Hepatocyte (in vitro differentiated cells): ENCODE data around the gene SCART1. TPM values are rescaled to one million over a fixed set of nuclear protein-coding genes. Genes with fewer than 3 reads are reported as not detected.

Experiments
- DNase-seq: peaks from one replicate; pipeline ENCODE4 v3.0.0-alpha.2; 2016; ENCODE audit warnings: low spot score
- H2AFZ ChIP-seq: fragments of 200-600 bp; sonication (generic); 2 replicates; pipeline ENCODE4 v1.6.0; 2016; ENCODE audit warnings: antibody characterized with exemption, mild to moderate bottlenecking
- H3K27ac ChIP-seq: fragments of 200-600 bp; sonication (generic); 2 replicates; pipeline ENCODE4 v1.5.1; 2016; ENCODE audit warnings: mild to moderate bottlenecking
- H3K27me3 ChIP-seq: fragments of 200-600 bp; sonication (generic); 2 replicates; pipeline ENCODE4 v1.6.1; 2016
- H3K36me3 ChIP-seq: fragments of 200-600 bp; sonication (generic); replicated peaks from 2 replicates; pipeline ENCODE4 v1.5.1; 2016; ENCODE audit warnings: low read depth; ENCODE audit not compliant: insufficient read depth
- H3K4me1 ChIP-seq: fragments of 200-600 bp; sonication (generic); 2 replicates; pipeline ENCODE4 v1.5.1; 2016; ENCODE audit warnings: mild to moderate bottlenecking, moderate library complexity; ENCODE audit not compliant: insufficient read depth
- H3K4me2 ChIP-seq: fragments of 200-600 bp; sonication (generic); 2 replicates; pipeline ENCODE4 v1.6.0; 2016
- H3K4me3 ChIP-seq: fragments of 200-600 bp; sonication (generic); 2 replicates; pipeline ENCODE4 v1.5.1; 2016; ENCODE audit warnings: mild to moderate bottlenecking
- H3K79me2 ChIP-seq: fragments of 200-600 bp; sonication (generic); 2 replicates; pipeline ENCODE4 v1.6.0; 2017; ENCODE audit warnings: mild to moderate bottlenecking
- H3K9me2 ChIP-seq: fragments of 200-600 bp; sonication (generic); replicated peaks from 2 replicates; pipeline ENCODE4 v1.6.0; 2017; ENCODE audit warnings: mild to moderate bottlenecking; ENCODE audit not compliant: insufficient read depth
- H3K9me3 ChIP-seq: fragments of 200-600 bp; sonication (generic); 2 replicates; pipeline ENCODE4 v1.5.1; 2016; ENCODE audit warnings: low read depth, mild to moderate bottlenecking
- H4K20me1 ChIP-seq: fragments of 200-600 bp; sonication (generic); 2 replicates; pipeline ENCODE4 v1.6.0; 2016; ENCODE audit warnings: mild to moderate bottlenecking; ENCODE audit not compliant: insufficient read depth, poor library complexity, severe bottlenecking
- EZH2 ChIP-seq: fragments of 200-600 bp; sonication (generic); IDR thresholded peaks from 2 replicates; pipeline ENCODE4 v1.6.1; 2016; ENCODE audit warnings: antibody characterized with exemption, mild to moderate bottlenecking, borderline replicate concordance
- EZH2phosphoT487 ChIP-seq: fragments of 200-600 bp; sonication (generic); IDR thresholded peaks from one replicate; pipeline ENCODE4 v1.6.1; 2018; ENCODE audit warnings: antibody characterized with exemption, mild to moderate bottlenecking, low read depth, moderate library complexity; ENCODE audit not compliant: unreplicated experiment, severe bottlenecking
- WGBS: methylation state at CpG from one replicate; pipeline ENCODE4 v1.1.6; 2016; ENCODE audit warnings: low lambda C conversion rate; ENCODE audit errors: missing lambda C conversion rate; 5-methylcytosine and 5-hydroxymethylcytosine counted together
- polyA plus RNA-seq: library from polyadenylated mRNA; unstranded; fragments of >200 nt; fragmentation: Nextera tagmentation; extraction: Ambion mirVana; gene quantifications from 2 replicates; pipeline ENCODE4 v1.2.1, GENCODE V29; 2016
- total RNA-seq: library from RNA; depleted of rRNA; stranded (reverse); fragments of >200 nt; gene quantifications from 2 replicates; pipeline ENCODE4 v1.2.3, GENCODE V29; 2014
- TF ChIP-seq, protein P1 (sequence below): fragments of 200-600 bp; sonication (generic); IDR thresholded peaks from 2 replicates; pipeline ENCODE4 v1.5.1; 2016; ENCODE audit warnings: antibody characterized with exemption, mild to moderate bottlenecking; ENCODE audit not compliant: poor library complexity

Gene SCART1
- total and polyA plus RNA-seq, 2 experiments from 2014 or later, result 0.63 to 1.00 TPM

DNA sequence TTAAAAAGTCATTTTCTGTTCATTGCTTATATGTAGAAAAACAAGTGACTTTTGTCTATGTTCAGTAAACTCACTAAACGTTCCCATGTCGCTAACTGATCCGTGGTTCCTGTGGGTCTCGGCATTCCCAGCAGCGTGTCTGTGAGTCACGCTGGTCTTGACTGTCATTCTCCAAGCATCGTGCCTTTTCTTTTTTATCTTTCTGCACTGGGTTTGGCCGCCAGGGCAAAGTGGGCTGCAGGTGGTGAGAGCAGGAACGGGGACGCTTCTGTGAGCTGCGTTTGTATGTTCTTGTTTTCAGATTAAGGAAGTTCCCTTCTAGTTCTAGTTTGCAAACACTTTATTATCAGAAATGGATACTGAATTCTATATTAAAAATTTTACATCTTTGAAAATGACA, 6.8 kb upstream of the SCART1 start:
- Histone ChIP-seq H3K4me2 (no peak overlapping the region), H3K9me2 (no peaks in the 10 kb centered on the region), H3K4me3 (no peak overlapping the region), H3K79me2 (no peaks in the 10 kb centered on the region), H3K36me3 (no peaks in the 10 kb centered on the region), H2AFZ (no peak overlapping the region), H3K27me3 (no peaks in the 10 kb centered on the region), H3K27ac (no peak overlapping the region), H3K4me1 (no peaks in the 10 kb centered on the region), H4K20me1 (no peaks in the 10 kb centered on the region), H3K9me3 (peaks cover 17% of the 10 kb centered on the region)
- TF ChIP-seq EZH2phosphoT487, result no peak
- 89% methylated on average over 11 of the region's 11 CpGs for WGBS
- no peak for DNase-seq

DNA sequence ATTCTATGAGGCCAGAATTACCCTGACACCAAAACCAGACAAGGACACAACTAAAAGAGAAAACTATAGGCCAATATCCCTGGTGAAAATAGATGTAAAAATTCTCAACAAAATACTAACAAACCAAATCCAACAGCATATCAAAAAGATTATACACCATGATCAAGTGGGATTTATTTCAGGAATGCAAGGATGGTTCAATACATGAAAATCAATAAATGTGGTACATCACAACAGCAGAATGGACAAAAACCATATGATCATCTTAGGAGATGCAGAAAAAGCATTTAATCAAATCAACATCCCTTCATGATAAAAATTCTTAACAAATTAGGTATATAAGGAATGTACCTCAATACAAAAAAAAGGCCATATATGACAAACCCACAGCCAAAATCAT, 5.6 kb upstream of the SCART1 start:
- H3K4me3 ChIP-seq, result no peak overlapping the region
- no peaks in the 10 kb centered on the region for H3K79me2 ChIP-seq
- no peaks in the 10 kb centered on the region for H3K4me1 ChIP-seq
- no peaks in the 10 kb centered on the region for H3K36me3 ChIP-seq
- peaks cover 17% of the 10 kb centered on the region for H3K9me3 ChIP-seq
- H2AFZ ChIP-seq, result no peak overlapping the region
- DNase-seq, result no peak
- no peak overlapping the region for H3K27ac ChIP-seq
- TF ChIP-seq, protein P1, sequence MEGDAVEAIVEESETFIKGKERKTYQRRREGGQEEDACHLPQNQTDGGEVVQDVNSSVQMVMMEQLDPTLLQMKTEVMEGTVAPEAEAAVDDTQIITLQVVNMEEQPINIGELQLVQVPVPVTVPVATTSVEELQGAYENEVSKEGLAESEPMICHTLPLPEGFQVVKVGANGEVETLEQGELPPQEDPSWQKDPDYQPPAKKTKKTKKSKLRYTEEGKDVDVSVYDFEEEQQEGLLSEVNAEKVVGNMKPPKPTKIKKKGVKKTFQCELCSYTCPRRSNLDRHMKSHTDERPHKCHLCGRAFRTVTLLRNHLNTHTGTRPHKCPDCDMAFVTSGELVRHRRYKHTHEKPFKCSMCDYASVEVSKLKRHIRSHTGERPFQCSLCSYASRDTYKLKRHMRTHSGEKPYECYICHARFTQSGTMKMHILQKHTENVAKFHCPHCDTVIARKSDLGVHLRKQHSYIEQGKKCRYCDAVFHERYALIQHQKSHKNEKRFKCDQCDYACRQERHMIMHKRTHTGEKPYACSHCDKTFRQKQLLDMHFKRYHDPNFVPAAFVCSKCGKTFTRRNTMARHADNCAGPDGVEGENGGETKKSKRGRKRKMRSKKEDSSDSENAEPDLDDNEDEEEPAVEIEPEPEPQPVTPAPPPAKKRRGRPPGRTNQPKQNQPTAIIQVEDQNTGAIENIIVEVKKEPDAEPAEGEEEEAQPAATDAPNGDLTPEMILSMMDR, result no peak
- no peak for TF ChIP-seq EZH2phosphoT487
- TF ChIP-seq EZH2, result no peak
- no peaks in the 10 kb centered on the region for H3K9me2 ChIP-seq
- no peaks in the 10 kb centered on the region for H4K20me1 ChIP-seq
- H3K27me3 ChIP-seq, result no peaks in the 10 kb centered on the region
- no peak overlapping the region for H3K4me2 ChIP-seq

DNA sequence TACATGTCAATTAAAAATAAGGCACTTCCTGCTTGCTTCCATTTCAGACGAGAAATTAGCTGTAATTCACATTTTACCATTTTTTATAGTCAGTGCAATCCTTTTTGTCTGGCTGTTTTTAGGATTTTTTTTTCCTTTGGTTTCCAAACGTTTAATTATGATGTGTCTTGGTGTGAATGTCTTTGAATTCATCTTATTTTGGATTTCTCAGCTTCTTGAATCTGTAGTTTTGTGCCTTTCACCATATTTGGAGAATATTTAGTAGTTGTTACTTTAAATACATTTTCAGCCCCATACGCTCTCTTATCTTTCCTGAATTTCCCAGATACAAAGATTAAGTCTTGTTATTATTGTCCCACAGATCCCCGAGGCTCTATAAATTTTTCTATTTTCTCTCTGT, 2.4 kb upstream of the SCART1 start:
- no peaks in the 10 kb centered on the region for H3K4me1 ChIP-seq
- H3K36me3 ChIP-seq, result no peaks in the 10 kb centered on the region
- H3K27me3 ChIP-seq, result no peaks in the 10 kb centered on the region
- DNase-seq, result no peak
- H3K4me3 ChIP-seq, result no peak overlapping the region
- H3K9me2 ChIP-seq, result no peaks in the 10 kb centered on the region
- no peaks in the 10 kb centered on the region for H3K79me2 ChIP-seq
- H3K27ac ChIP-seq, result no peak overlapping the region
- H3K9me3 ChIP-seq, result peaks cover 17% of the 10 kb centered on the region
- no peak for TF ChIP-seq EZH2
- no peak for TF ChIP-seq EZH2phosphoT487
- TF ChIP-seq, protein P1, result no peak
- H2AFZ ChIP-seq, result no peak overlapping the region
- no peaks in the 10 kb centered on the region for H4K20me1 ChIP-seq
- 46% methylated on average over 4 of the region's 4 CpGs for WGBS
- H3K4me2 ChIP-seq, result no peak overlapping the region

DNA sequence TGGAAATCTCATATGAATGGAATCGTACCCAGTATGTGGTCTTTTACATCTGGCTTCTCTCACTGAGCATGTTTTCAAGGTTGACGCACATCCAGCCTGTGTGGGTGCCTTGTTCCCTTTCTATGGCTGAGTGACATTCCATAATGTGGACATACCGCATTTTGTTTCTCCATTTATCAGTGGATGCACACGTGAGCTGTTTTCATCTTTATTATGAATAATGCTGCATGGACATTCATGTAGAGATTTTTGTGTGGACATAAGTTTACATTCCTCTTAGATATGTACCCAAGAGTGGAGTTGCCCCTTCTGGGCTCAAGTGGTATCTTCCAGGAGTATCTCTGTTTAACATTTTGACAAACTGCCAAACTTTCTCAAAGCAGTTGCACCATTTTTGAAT, 1.3 kb upstream of the SCART1 start:
- Histone ChIP-seq H4K20me1 (no peaks in the 10 kb centered on the region), H3K36me3 (no peaks in the 10 kb centered on the region)
- 77% methylated on average over 4 of the region's 4 CpGs for WGBS

More for the DNA sequence above, 1.3 kb upstream of the SCART1 start:
- no peaks in the 10 kb centered on the region for H3K27me3 ChIP-seq
- TF ChIP-seq, protein P1, result no peak
- no peak for TF ChIP-seq EZH2phosphoT487
- no peak for TF ChIP-seq EZH2
- H3K79me2 ChIP-seq, result no peaks in the 10 kb centered on the region
- no peak overlapping the region for H2AFZ ChIP-seq
- no peak overlapping the region for H3K4me3 ChIP-seq
- peaks cover 17% of the 10 kb centered on the region for H3K9me3 ChIP-seq
- no peak overlapping the region for H3K27ac ChIP-seq
- no peaks in the 10 kb centered on the region for H3K4me1 ChIP-seq
- H3K4me2 ChIP-seq, result no peak overlapping the region
- no peaks in the 10 kb centered on the region for H3K9me2 ChIP-seq
- DNase-seq, result no peak
